Activated CD4-positive, CD25-positive, alpha-beta regulatory T cell (primary cell): ENCODE measurements around the gene NR2F6.
A peak's percentile ranks its signal among the peaks of the same experiment; 100 is the strongest.
"Not testable (repeated sequence)": the region's sequence is repeated elsewhere in the genome, so short reads cannot be mapped to it uniquely, and the experiment has no call there.

ENCODE experiments used
- DNase-seq, 4 experiments: peaks; one replicate each; lab custom pipeline; 2025; lab: John Stamatoyannopoulos, UW

The NR2F6 gene

GRCh38 chr19:17210296-17210695 is 35.4 kb downstream of the NR2F6 start:
- no peak for DNase-seq

- DNase-seq = no peak
These were observed 36.3 kb downstream of the NR2F6 start for GRCh38 chr19:17209126-17210036.

- DNase-seq = no peak
These were observed 38.8 kb downstream of the NR2F6 start for GRCh38 chr19:17206736-17207581.

- peak; percentile 20 to 62 (median 28) for DNase-seq
These were observed 40.2 kb downstream of the NR2F6 start for GRCh38 chr19:17205237-17206140.

GRCh38 chr19:17202713-17203112 is 43.0 kb downstream of the NR2F6 start:
- no peak for DNase-seq

GRCh38 chr19:17202249-17202648 is 43.5 kb downstream of the NR2F6 start:
- DNase-seq = no peak

- no peak for DNase-seq
These were observed 45.2 kb downstream of the NR2F6 start for GRCh38 chr19:17200408-17201079.

GRCh38 chr19:17197666-17198065 is 48.1 kb downstream of the NR2F6 start:
- no peak for DNase-seq

GRCh38 chr19:17196610-17197009 is 49.1 kb downstream of the NR2F6 start:
- DNase-seq = no peak

GRCh38 chr19:17195106-17195505 is 50.6 kb downstream of the NR2F6 start:
- DNase-seq = no peak

GRCh38 chr19:17194608-17195007 is 51.1 kb downstream of the NR2F6 start:
- no peak for DNase-seq

GRCh38 chr19:17192751-17193150 is 53.0 kb downstream of the NR2F6 start:
- DNase-seq = no peak

- DNase-seq = not testable (repeated sequence)
These were observed 54.0 kb downstream of the NR2F6 start for GRCh38 chr19:17191736-17192135.

GRCh38 chr19:17185590-17185989 is 60.1 kb downstream of the NR2F6 start:
- no peak for DNase-seq

GRCh38 chr19:17184371-17184841 is 61.3 kb downstream of the NR2F6 start:
- peak in 2 of 4 experiments; percentile 13 to 25 for DNase-seq

- DNase-seq = no peak
These were observed 61.8 kb downstream of the NR2F6 start for GRCh38 chr19:17183858-17184321.

GRCh38 chr19:17183271-17183761 is 62.4 kb downstream of the NR2F6 start:
- DNase-seq = no peak
